Ureter (tissue), 1 donor: ENCODE results near the gene OR56A4. TPM values are rescaled to one million over a fixed set of nuclear protein-coding genes. Genes with fewer than 3 reads are reported as not detected.
"Not testable (repeated sequence)": the region's sequence is repeated elsewhere in the genome, so short reads cannot be mapped to it uniquely, and the experiment has no call there.

Source experiments
- DNase-seq: peaks from one replicate; pipeline ENCODE4 v3.0.0-alpha.2; 2020; ENCODE audit warnings: low spot score
- total RNA-seq: library from RNA; stranded (reverse); gene quantifications from one replicate; pipeline ENCODE4 v1.2.4, GENCODE V29; 2023
- donor health status: DM: yes; HTN: yes; CAD: no.

The OR56A4 gene
- total RNA-seq, 1 donor from 2014 or later, result 0.10 TPM

DNA sequence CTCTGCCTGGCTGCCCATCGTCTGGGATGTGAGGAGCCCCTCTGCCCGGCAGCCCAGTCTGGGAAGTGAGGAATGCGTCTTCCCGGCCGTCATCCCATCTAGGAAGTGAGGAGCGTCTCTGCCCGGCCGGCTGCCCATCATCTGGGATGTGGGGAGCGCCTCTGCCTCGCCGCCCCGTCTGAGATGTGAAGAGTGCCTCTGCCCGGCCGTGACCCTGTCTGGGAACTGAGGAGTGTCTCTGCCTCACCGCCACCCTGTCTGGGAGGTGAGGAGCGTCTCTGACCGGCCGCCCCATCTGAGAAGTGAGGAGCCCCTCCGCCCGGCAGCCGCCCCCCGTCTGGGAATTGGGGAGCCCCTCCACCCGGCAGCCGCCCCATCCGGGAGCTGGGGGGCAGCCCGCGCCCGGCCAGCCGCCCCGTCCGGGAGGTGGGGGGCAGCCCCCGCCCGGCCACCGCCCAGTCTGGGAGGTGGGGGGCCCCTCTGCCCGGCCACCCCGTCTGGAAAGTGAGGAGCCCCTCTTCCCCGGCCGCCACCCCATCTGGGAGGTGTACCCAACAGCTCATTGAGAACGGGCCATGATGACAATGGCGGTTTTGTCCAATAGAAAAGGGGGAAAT is 45.9 kb downstream of the OR56A4 start:
- DNase-seq, result not testable (repeated sequence)

DNA sequence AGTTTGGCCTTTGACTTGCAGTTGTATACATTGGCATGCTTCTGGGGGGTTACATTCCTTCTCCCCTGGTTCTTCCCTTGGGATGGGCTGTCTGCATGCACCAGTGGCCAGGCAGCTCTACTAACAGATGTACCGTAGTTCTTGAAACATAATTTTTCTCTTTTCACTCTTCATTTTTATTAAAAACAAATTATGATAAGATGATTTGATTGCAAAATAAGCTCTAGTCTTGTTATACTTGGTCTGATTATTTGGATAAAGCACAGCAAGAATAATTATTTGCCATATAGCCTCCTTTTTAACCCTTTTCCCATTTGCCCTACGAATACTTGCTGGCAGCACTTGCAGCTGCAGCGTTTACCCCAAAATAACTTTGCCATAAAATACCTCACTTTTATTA is 51.2 kb downstream of the OR56A4 start:
- DNase-seq, result no peak

Other genes starting within 250 kb of the OR56A4 start
- not detected for gene OR52N5, start 223.6 kb downstream of the OR56A4 start, total RNA-seq
- gene OR52N1, start 215.7 kb downstream of the OR56A4 start, total RNA-seq, result 0.26 TPM
- gene OR52N2, start 198.0 kb downstream of the OR56A4 start, total RNA-seq, result not detected
- not detected for gene OR52E6, start 165.0 kb downstream of the OR56A4 start, total RNA-seq
- not detected for gene OR52E8, start 149.3 kb downstream of the OR56A4 start, total RNA-seq
- not detected for gene OR52E4, start 126.3 kb downstream of the OR56A4 start, total RNA-seq
- gene OR52E5, start 113.7 kb downstream of the OR56A4 start, total RNA-seq, result not detected
- gene OR56A3, start 64.7 kb downstream of the OR56A4 start, total RNA-seq, result not detected
- gene OR56A5, start 38.5 kb downstream of the OR56A4 start, total RNA-seq, result not detected
- not detected for gene OR52L1, start 20.0 kb downstream of the OR56A4 start, total RNA-seq
- 0.05 TPM for gene OR56A1, start 23.8 kb upstream of the OR56A4 start, total RNA-seq
- not detected for gene OR56B4, start 100.7 kb upstream of the OR56A4 start, total RNA-seq
- gene OR52B2, start 163.4 kb upstream of the OR56A4 start, total RNA-seq, result not detected
- gene OR52W1, start 192.3 kb upstream of the OR56A4 start, total RNA-seq, result not detected
- gene C11orf42, start 198.6 kb upstream of the OR56A4 start, total RNA-seq, result not detected
- 49.5 TPM for gene FHIP1B, start 227.7 kb upstream of the OR56A4 start, total RNA-seq
- gene CNGA4, start 232.1 kb upstream of the OR56A4 start, total RNA-seq, result 0.26 TPM